Endodermal cell (in vitro differentiated cells): ENCODE measurements around the gene PAF1. TPM values are rescaled to one million over a fixed set of nuclear protein-coding genes. Genes with fewer than 3 reads are reported as not detected.

ENCODE experiments used
- DNase-seq: peaks from one replicate; pipeline ENCODE4 v3.0.0-alpha.2; 2017
- H3K27ac ChIP-seq: 2 replicates; pipeline ENCODE4 v1.5.1; 2013; ENCODE audit warnings: mild to moderate bottlenecking, low read depth, low read length, moderate library complexity
- H3K27me3 ChIP-seq: 2 replicates; pipeline ENCODE4 v1.6.1; 2013; ENCODE audit warnings: mild to moderate bottlenecking, low read length, moderate library complexity; ENCODE audit not compliant: insufficient read depth, control insufficient read depth, poor library complexity, severe bottlenecking
- H3K36me3 ChIP-seq: 2 replicates; pipeline ENCODE4 v1.7.0; 2013; ENCODE audit warnings: mild to moderate bottlenecking, low read length, moderate library complexity; ENCODE audit not compliant: control insufficient read depth, insufficient read depth
- H3K4me1 ChIP-seq: one replicate; pipeline ENCODE4 v1.7.0; 2013; ENCODE audit warnings: low read length; ENCODE audit not compliant: control insufficient read depth, insufficient read depth
- H3K4me3 ChIP-seq: 2 replicates; pipeline ENCODE4 v1.5.1; 2013; ENCODE audit warnings: mild to moderate bottlenecking, low read length, moderate library complexity
- H3K9ac ChIP-seq: 2 replicates; pipeline ENCODE4 v1.6.1; 2013; ENCODE audit warnings: mild to moderate bottlenecking, low read length, moderate library complexity; ENCODE audit not compliant: poor library complexity, severe bottlenecking; ENCODE audit errors: extremely low read depth
- H3K9me3 ChIP-seq: 2 replicates; pipeline ENCODE4 v1.6.1; 2013; ENCODE audit warnings: mild to moderate bottlenecking, low read length, moderate library complexity; ENCODE audit not compliant: control insufficient read depth
- H3K27ac Mint-ChIP-seq: 2 replicates; pipeline ENCODE4 v1.8.0; 2020; ENCODE audit warnings: mixed read lengths
- H3K27me3 Mint-ChIP-seq: 2 replicates; pipeline ENCODE4 v1.8.0; 2021; ENCODE audit warnings: mild to moderate bottlenecking, mixed read lengths; ENCODE audit not compliant: insufficient read depth
- H3K36me3 Mint-ChIP-seq: 2 replicates; pipeline ENCODE4 v1.8.0; 2020; ENCODE audit warnings: low read depth, mixed read lengths
- H3K4me1 Mint-ChIP-seq: 2 replicates; pipeline ENCODE4 v1.8.0; 2020; ENCODE audit warnings: mixed read lengths
- H3K4me3 Mint-ChIP-seq: 2 replicates; pipeline ENCODE4 v1.8.0; 2020; ENCODE audit warnings: mild to moderate bottlenecking, moderate library complexity, mixed read lengths
- H3K9me3 Mint-ChIP-seq: 2 replicates; pipeline ENCODE4 v1.8.0; 2020; ENCODE audit warnings: mild to moderate bottlenecking, mixed read lengths
- WGBS, 2 experiments: methylation state at CpG; one replicate each; pipeline versions ENCODE4 v1.1.5 to v1.1.7; 2013; ENCODE audit warnings: missing lambda C conversion rate in 2 of 2, mixed read lengths in 1 of 2; ENCODE audit not compliant: insufficient coverage in 1 of 2, insufficient read length in 1 of 2; 5-methylcytosine and 5-hydroxymethylcytosine counted together
- long read RNA-seq, 4 experiments: library from polyadenylated mRNA in 2 of 4; library from RNA in 1 of 4; library from capped mRNA in 1 of 4; stranded (forward) in 3 of 4; unstranded in 1 of 4; transcript quantifications; one replicate each; pipeline ENCODE4 v2.0.0, GENCODE V29; 2020 to 2021; ENCODE audit warnings: inconsistent platforms in 1 of 4
- polyA plus RNA-seq, 2 experiments: library from polyadenylated mRNA; stranded (reverse); fragments of 50-300 nt; gene quantifications; one replicate each; pipeline ENCODE4 v1.2.3, GENCODE V29; 2013
- total RNA-seq, 2 donors: library from RNA; stranded (reverse); fragmentation: NEBNext Ultra II Directional in 1 of 2; extraction: Animal tissue kit (Norgen Biotek cat#: 25700) in 1 of 2; gene quantifications; 2 replicates in 1 of 2; 3 replicates in 1 of 2; pipeline ENCODE4 v1.2.1, GENCODE V29; 2021
- TF ChIP-seq, protein P1 (sequence below): fragments of 200-600 bp; sonication (generic); conservative IDR thresholded peaks from 2 replicates; pipeline ENCODE4 v1.5.0; 2021; ENCODE audit warnings: antibody characterized with exemption, mild to moderate bottlenecking

The PAF1 gene
- 10 to 100 TPM; 28.4 to 28.8 TPM for total RNA-seq
- 40.6 TPM for polyA plus RNA-seq (2013, experiment 1 of 2)
- 38.7 TPM for polyA plus RNA-seq (2013, experiment 2 of 2)
- long read RNA-seq, experiment 1, partial matches to known transcripts, result 0 of 2 reads
- long read RNA-seq, experiment 1, other reads (novel, unspliced or antisense), result 2 of 2 reads
- long read RNA-seq, experiment 2, transcript PAF1-201 (14 exons, 2,066 nt), result major isoform, 24 of 31 reads
- long read RNA-seq, experiment 2, partial matches to known transcripts, result 3 of 31 reads
- long read RNA-seq, experiment 2, other reads (novel, unspliced or antisense), result 4 of 31 reads
- long read RNA-seq, experiment 3, transcript PAF1-201 (14 exons, 2,066 nt), result major isoform, 195 of 210 reads
- long read RNA-seq, experiment 3, partial matches to known transcripts, result 1 of 210 reads
- long read RNA-seq, experiment 3, other reads (novel, unspliced or antisense), result 14 of 210 reads
- long read RNA-seq, experiment 4, transcript PAF1-201 (14 exons, 2,066 nt), result major isoform, 16 of 27 reads
- long read RNA-seq, experiment 4, partial matches to known transcripts, result 8 of 27 reads
- long read RNA-seq, experiment 4, other reads (novel, unspliced or antisense), result 3 of 27 reads

- Mint-ChIP-seq H3K4me3 (peak within 1 kb of the TSS; percentile 90), H3K27me3 (no peaks in the 10 kb centered on the region), H3K36me3 (peaks cover 53% of the 10 kb centered on the region), H3K4me1 (peaks cover 10% of the 10 kb centered on the region), H3K9me3 (no peaks in the 10 kb centered on the region), H3K27ac (peak within 1 kb of the TSS; percentile 99)
- Histone ChIP-seq H3K9ac (peak within 1 kb of the TSS; percentile 90), H3K36me3 (peaks cover 58% of the 10 kb centered on the region), H3K27me3 (no peaks in the 10 kb centered on the region), H3K9me3 (no peaks in the 10 kb centered on the region), H3K4me3 (peak within 1 kb of the TSS; percentile 93), H3K4me1 (peaks cover 7% of the 10 kb centered on the region), H3K27ac (peak within 1 kb of the TSS; percentile 96)
- TF ChIP-seq, protein P1, sequence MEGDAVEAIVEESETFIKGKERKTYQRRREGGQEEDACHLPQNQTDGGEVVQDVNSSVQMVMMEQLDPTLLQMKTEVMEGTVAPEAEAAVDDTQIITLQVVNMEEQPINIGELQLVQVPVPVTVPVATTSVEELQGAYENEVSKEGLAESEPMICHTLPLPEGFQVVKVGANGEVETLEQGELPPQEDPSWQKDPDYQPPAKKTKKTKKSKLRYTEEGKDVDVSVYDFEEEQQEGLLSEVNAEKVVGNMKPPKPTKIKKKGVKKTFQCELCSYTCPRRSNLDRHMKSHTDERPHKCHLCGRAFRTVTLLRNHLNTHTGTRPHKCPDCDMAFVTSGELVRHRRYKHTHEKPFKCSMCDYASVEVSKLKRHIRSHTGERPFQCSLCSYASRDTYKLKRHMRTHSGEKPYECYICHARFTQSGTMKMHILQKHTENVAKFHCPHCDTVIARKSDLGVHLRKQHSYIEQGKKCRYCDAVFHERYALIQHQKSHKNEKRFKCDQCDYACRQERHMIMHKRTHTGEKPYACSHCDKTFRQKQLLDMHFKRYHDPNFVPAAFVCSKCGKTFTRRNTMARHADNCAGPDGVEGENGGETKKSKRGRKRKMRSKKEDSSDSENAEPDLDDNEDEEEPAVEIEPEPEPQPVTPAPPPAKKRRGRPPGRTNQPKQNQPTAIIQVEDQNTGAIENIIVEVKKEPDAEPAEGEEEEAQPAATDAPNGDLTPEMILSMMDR, result peak; percentile 31
- 0% methylated on average over 28 to 60 of the region's 60 CpGs for WGBS, 2 experiments
- peak; percentile 99 for DNase-seq
Observed at GRCh38 chr19:39390751-39391437, at the start of gene PAF1, which contains the start of gene MED29. Gene PAF1 (minus strand): TSS chr19:39391106. CDS start chr19:39390864, 242 bp downstream. Gene MED29 (plus strand): TSS chr19:39391378. CDS start chr19:39391423, 45 bp downstream.

- no peaks in the 10 kb centered on the region for H3K27me3 ChIP-seq
- no peak overlapping the region for H3K9ac ChIP-seq
- H3K36me3 ChIP-seq, result peaks cover 15% of the 10 kb centered on the region
- no peak for DNase-seq
- H3K4me3 ChIP-seq, result no peak overlapping the region
- no peak overlapping the region for H3K27ac Mint-ChIP-seq
- no peaks in the 10 kb centered on the region for H3K9me3 ChIP-seq
- H3K4me3 Mint-ChIP-seq, result peak overlapping the region; percentile 100
- H3K27me3 Mint-ChIP-seq, result peaks cover 8% of the 10 kb centered on the region
- H3K36me3 Mint-ChIP-seq, result peaks cover 22% of the 10 kb centered on the region
- H3K4me1 ChIP-seq, result no peaks in the 10 kb centered on the region
- peaks cover 19% of the 10 kb centered on the region for H3K4me1 Mint-ChIP-seq
- no peaks in the 10 kb centered on the region for H3K9me3 Mint-ChIP-seq
- WGBS, 2 experiments, result 88 to 89% methylated on average over 6 to 8 of the region's 9 CpGs
- TF ChIP-seq, protein P1, result no peak
- no peak overlapping the region for H3K27ac ChIP-seq
Observed at GRCh38 chr19:39438270-39438934, 47.5 kb upstream of the PAF1 start.

- peak overlapping the region; percentile 75 for H3K27ac ChIP-seq
- H3K4me3 ChIP-seq, result peak overlapping the region; percentile 99
- no peaks in the 10 kb centered on the region for H3K4me1 ChIP-seq
- Mint-ChIP-seq H3K27ac (peak overlapping the region; percentile 90), H3K4me3 (peak overlapping the region; percentile 100), H3K4me1 (peaks cover 19% of the 10 kb centered on the region), H3K36me3 (peaks cover 36% of the 10 kb centered on the region), H3K27me3 (no peaks in the 10 kb centered on the region), H3K9me3 (no peaks in the 10 kb centered on the region)
- 9 to 18% methylated on average over 2 of the region's 2 CpGs for WGBS, 2 experiments
- H3K36me3 ChIP-seq, result peaks cover 31% of the 10 kb centered on the region
- H3K27me3 ChIP-seq, result no peaks in the 10 kb centered on the region
- DNase-seq, result no peak
- H3K9ac ChIP-seq, result peak overlapping the region; percentile 81
- TF ChIP-seq, protein P1, result no peak
- no peaks in the 10 kb centered on the region for H3K9me3 ChIP-seq
Observed at GRCh38 chr19:39436350-39436716, 45.4 kb upstream of the PAF1 start.
